Right lobe of liver (tissue), 6 donors: Measurements from ENCODE around the gene AP4S1. TPM values are rescaled to one million over a fixed set of nuclear protein-coding genes. Genes with fewer than 3 reads are reported as not detected.
A peak's percentile ranks its signal among the peaks of the same experiment; 100 is the strongest.

Experiments
- ATAC-seq, 4 donors: fragments of 200-7000 bp; cut with Tn5 transposase; one replicate each; pipeline ENCODE4 v1.9.1; 2020; ENCODE audit warnings: mild to moderate bottlenecking in 4 of 4, moderate library complexity in 4 of 4
- DNase-seq, 3 donors: peaks; one replicate each; pipeline ENCODE4 v3.0.0-alpha.2; 2020
- H3K27ac ChIP-seq, 3 donors: fragments of 200-600 bp; one replicate each; pipeline ENCODE4 v1.8.0; 2022
- H3K27me3 ChIP-seq, 2 donors: fragments of 200-600 bp; one replicate each; pipeline ENCODE4 v1.8.0; 2022
- H3K36me3 ChIP-seq, 4 donors: fragments of 200-600 bp; sonication (generic) in 1 of 4; one replicate each; pipeline versions ENCODE4 v1.5.1 to v1.8.0; 2017 to 2022; ENCODE audit warnings: control low read depth in 1 of 4
- H3K4me1 ChIP-seq, 4 donors: fragments of 200-600 bp; sonication (generic) in 1 of 4; one replicate each; pipeline versions ENCODE4 v1.5.1 to v1.8.0; 2017 to 2022; ENCODE audit warnings: control low read depth in 1 of 4
- H3K4me3 ChIP-seq, 3 donors: fragments of 200-600 bp; one replicate each; pipeline ENCODE4 v1.8.0; 2022
- H3K9me3 ChIP-seq, 4 donors: fragments of 200-600 bp; sonication (generic) in 1 of 4; one replicate each; pipeline versions ENCODE4 v1.5.1 to v1.8.0; 2017 to 2022; ENCODE audit warnings: control low read depth in 1 of 4
- CTCF ChIP-seq, 4 donors: fragments of 200-600 bp in 3 of 4; fragments of 450-650 bp in 1 of 4; IDR thresholded peaks; one replicate each; pipeline versions ENCODE4 v1.5.1 to v1.8.0; 2016 to 2022; ENCODE audit warnings: antibody characterized with exemption in 4 of 4, mild to moderate bottlenecking in 2 of 4
- POLR2A ChIP-seq: fragments of 450-650 bp; IDR thresholded peaks from one replicate; pipeline ENCODE4 v1.6.1; 2017; ENCODE audit warnings: antibody characterized with exemption, mild to moderate bottlenecking
- WGBS: methylation state at CpG from one replicate; pipeline ENCODE4 v1.1.6; 2018; ENCODE audit warnings: low coverage, low lambda C conversion rate; ENCODE audit not compliant: insufficient coverage; ENCODE audit errors: missing lambda C conversion rate; 5-methylcytosine and 5-hydroxymethylcytosine counted together
- intact Hi-C, 2 donors: fragments of 100-400 bp; cut with DNase I; formaldehyde crosslinking; loops; one replicate each; pipeline versions ENCODE4 v1.11.2 to v1.14.1; 2022
- total RNA-seq, 6 experiments: library from RNA; depleted of rRNA in 2 of 6; stranded (reverse); fragments of >200 nt in 2 of 6; fragmentation: NEBNext Ultra II Directional in 3 of 6; extraction: Animal tissue kit (Norgen Biotek cat#: 25700) in 3 of 6; gene quantifications; one replicate each; pipeline versions ENCODE4 v1.1.0 to v1.2.4, GENCODE V29; 2016 to 2023
- donor health status: DM: no; HTN: yes; CAD: no.
- donor health status: DM: no; HTN: no; CAD: no.
- donor health status: DM: no; HTN: no; CAD: no.
- donor health status: DM: no; HTN: yes; CAD: no.
- donor health status: DM: no; HTN: yes; CAD: no.

Gene AP4S1
- total RNA-seq, 6 experiments from 2014 or later = 2.0 to 5.3 (median 2.5) TPM

GRCh38 chr14:30991408-30991807 is 34.0 kb upstream of the AP4S1 start:
- H3K9me3 ChIP-seq = no peaks in the 10 kb centered on the region
- peak; percentile 16 to 62 (median 40) for ATAC-seq
- H3K36me3 ChIP-seq = no peaks in the 10 kb centered on the region
- intact Hi-C loops = no loop called here
- H3K27ac ChIP-seq = no peak overlapping the region
- no peaks in the 10 kb centered on the region for H3K27me3 ChIP-seq
- DNase-seq = no peak
- H3K4me1 ChIP-seq = peaks cover 0 to 51% (median 8%) of the 10 kb centered on the region in 4 donors
- no peak for TF ChIP-seq CTCF (IDR thresholded peaks at IDR 0.05)
- no peak for TF ChIP-seq POLR2A
- 62% methylated on average over 2 of the region's 2 CpGs for WGBS
- no peak overlapping the region for H3K4me3 ChIP-seq

- H3K36me3 ChIP-seq = no peaks in the 10 kb centered on the region
- intact Hi-C loops = no loop called here
- ATAC-seq (no peak), DNase-seq (no peak)
- H3K9me3 ChIP-seq = no peaks in the 10 kb centered on the region
- TF ChIP-seq POLR2A (no peak), CTCF (IDR thresholded peaks at IDR 0.05) (no peak)
- peaks cover 0 to 43% (median 8%) of the 10 kb centered on the region in 4 donors for H3K4me1 ChIP-seq
- H3K27ac ChIP-seq = no peak overlapping the region
- no peak overlapping the region for H3K4me3 ChIP-seq
- no peaks in the 10 kb centered on the region for H3K27me3 ChIP-seq
These were observed 32.4 kb upstream of the AP4S1 start for GRCh38 chr14:30993071-30993470.

- H3K27ac ChIP-seq = peak overlapping the region in 2 of 3 donors; percentile 31 to 44
- H3K27me3 ChIP-seq = no peaks in the 10 kb centered on the region
- DNase-seq (no peak), ATAC-seq (peak in 2 of 4 donors; percentile 28 to 77)
- no peaks in the 10 kb centered on the region for H3K36me3 ChIP-seq
- 5% methylated on average over 4 of the region's 4 CpGs for WGBS
- intact Hi-C loops = no loop called here
- H3K9me3 ChIP-seq = peaks cover 0 to 4% (median 0%) of the 10 kb centered on the region in 4 donors
- no peak overlapping the region for H3K4me3 ChIP-seq
- no peak for TF ChIP-seq CTCF (IDR thresholded peaks at IDR 0.05)
- no peak for TF ChIP-seq POLR2A
- peaks cover 0 to 38% (median 7%) of the 10 kb centered on the region in 4 donors for H3K4me1 ChIP-seq
These were observed 30.5 kb upstream of the AP4S1 start for GRCh38 chr14:30994681-30995620.

GRCh38 chr14:30995689-30996088 is 29.8 kb upstream of the AP4S1 start:
- H3K4me1 ChIP-seq = peaks cover 0 to 37% (median 7%) of the 10 kb centered on the region in 4 donors
- H3K9me3 ChIP-seq = peaks cover 0 to 4% (median 0%) of the 10 kb centered on the region in 4 donors
- ATAC-seq (no peak), DNase-seq (no peak)
- no peaks in the 10 kb centered on the region for H3K27me3 ChIP-seq
- H3K4me3 ChIP-seq = no peak overlapping the region
- no peaks in the 10 kb centered on the region for H3K36me3 ChIP-seq
- WGBS = 89% methylated on average over 3 of the region's 3 CpGs
- TF ChIP-seq CTCF (IDR thresholded peaks at IDR 0.05) (no peak), POLR2A (no peak)
- peak overlapping the region in 1 of 3 donors; percentile 7 for H3K27ac ChIP-seq
- intact Hi-C loops = no loop called here
